ENCODE results near the gene RPUSD1.

The RPUSD1 gene

GRCh38 chr16:794853-795466 is 6.8 kb upstream of the RPUSD1 start:
- no peak for TF ChIP-seq CTCF (IDR thresholded peaks at IDR 0.05; ENCODE audit: borderline replicate concordance, insufficient read depth, low read depth, low read length)
- no peak overlapping the region for H3K4me3 ChIP-seq (ENCODE audit: low read depth, low read length)

- no peak for TF ChIP-seq CTCF (IDR thresholded peaks at IDR 0.05; ENCODE audit: borderline replicate concordance, insufficient read depth, low read depth, low read length)
- no peak overlapping the region for H3K4me3 ChIP-seq (ENCODE audit: low read depth, low read length)
Measured at GRCh38 chr16:794091-794822, 6.1 kb upstream of the RPUSD1 start.

- no peak for TF ChIP-seq CTCF (IDR thresholded peaks at IDR 0.05; ENCODE audit: borderline replicate concordance, insufficient read depth, low read depth, low read length)
- H3K4me3 ChIP-seq (ENCODE audit: low read depth, low read length), result no peak overlapping the region
Measured at GRCh38 chr16:793414-793813, 5.2 kb upstream of the RPUSD1 start.

- no peak for TF ChIP-seq CTCF (IDR thresholded peaks at IDR 0.05; ENCODE audit: borderline replicate concordance, insufficient read depth, low read depth, low read length)
- no peak overlapping the region for H3K4me3 ChIP-seq (ENCODE audit: low read depth, low read length)
Measured at GRCh38 chr16:792221-792995, 4.2 kb upstream of the RPUSD1 start.

GRCh38 chr16:791131-791530 is 3.0 kb upstream of the RPUSD1 start:
- no peak overlapping the region for H3K4me3 ChIP-seq (ENCODE audit: low read depth, low read length)
- TF ChIP-seq CTCF (IDR thresholded peaks at IDR 0.05; ENCODE audit: borderline replicate concordance, insufficient read depth, low read depth, low read length), result no peak

- H3K4me3 ChIP-seq (ENCODE audit: low read depth, low read length), result no peak overlapping the region
- TF ChIP-seq CTCF (IDR thresholded peaks at IDR 0.05; ENCODE audit: borderline replicate concordance, insufficient read depth, low read depth, low read length), result no peak
Measured at GRCh38 chr16:790086-790485, 1.9 kb upstream of the RPUSD1 start.

Data from GM12875 (cell line).